Prostate gland (tissue), 2 donors: ENCODE measurements around the gene CHCHD3. TPM values are rescaled to one million over a fixed set of nuclear protein-coding genes. Genes with fewer than 3 reads are reported as not detected.

ENCODE experiments used
- DNase-seq: peaks from one replicate; pipeline ENCODE4 v3.0.0-alpha.2; 2019; ENCODE audit warnings: low spot score
- H3K27ac ChIP-seq, 2 donors: fragments of 200-600 bp; sonication (generic); 2 replicates each; pipeline ENCODE4 v1.5.1; 2017 to 2019
- H3K27me3 ChIP-seq: fragments of 200-600 bp; sonication (generic); replicated peaks from 2 replicates; pipeline ENCODE4 v1.5.1; 2019; ENCODE audit not compliant: insufficient read depth
- H3K36me3 ChIP-seq, 2 donors: fragments of 200-600 bp; sonication (generic); 1 replicate in 1 of 2; 2 replicates in 1 of 2; pipeline versions ENCODE4 v1.5.1 to v1.8.1; 2017 to 2019
- H3K4me1 ChIP-seq: fragments of 200-600 bp; sonication (generic); replicated peaks from 2 replicates; pipeline ENCODE4 v1.5.1; 2019
- H3K4me3 ChIP-seq, 2 donors: fragments of 200-600 bp; sonication (generic); 2 replicates each; pipeline ENCODE4 v1.5.1; 2017 to 2019
- H3K9me3 ChIP-seq: fragments of 200-600 bp; sonication (generic); 2 replicates; pipeline ENCODE4 v1.5.1; 2017
- CTCF ChIP-seq, 4 experiments: fragments of 200-600 bp in 2 of 4; fragments of 450-650 bp in 2 of 4; sonication (generic) in 2 of 4; IDR thresholded peaks; 1 replicate in 3 of 4; 2 replicates in 1 of 4; pipeline ENCODE4 v1.5.1; 2016 to 2019; ENCODE audit warnings: antibody characterized with exemption in 4 of 4, mild to moderate bottlenecking in 2 of 4, moderate library complexity in 2 of 4
- POLR2A ChIP-seq: fragments of 450-650 bp; IDR thresholded peaks from one replicate; pipeline ENCODE4 v1.6.1; 2016; ENCODE audit warnings: antibody characterized with exemption, mild to moderate bottlenecking
- POLR2AphosphoS5 ChIP-seq: sonication (generic); formaldehyde crosslinking; IDR thresholded peaks from one replicate; pipeline ENCODE4 v1.6.1; 2017; ENCODE audit warnings: antibody characterized with exemption
- WGBS: methylation state at CpG from one replicate; pipeline ENCODE4 v1.1.5; 2018; 5-methylcytosine and 5-hydroxymethylcytosine counted together
- intact Hi-C: fragments of 100-400 bp; cut with DNase I; formaldehyde crosslinking; loops from one replicate; pipeline ENCODE4 v1.14.2; 2022
- total RNA-seq, 2 donors: library from RNA; depleted of rRNA; stranded (reverse); fragments of >200 nt; gene quantifications; one replicate each; pipeline ENCODE4 v1.1.0, GENCODE V29; 2016

Gene CHCHD3
- total RNA-seq, 2 donors from 2014 or later, result 33.2 to 40.9 TPM

DNA sequence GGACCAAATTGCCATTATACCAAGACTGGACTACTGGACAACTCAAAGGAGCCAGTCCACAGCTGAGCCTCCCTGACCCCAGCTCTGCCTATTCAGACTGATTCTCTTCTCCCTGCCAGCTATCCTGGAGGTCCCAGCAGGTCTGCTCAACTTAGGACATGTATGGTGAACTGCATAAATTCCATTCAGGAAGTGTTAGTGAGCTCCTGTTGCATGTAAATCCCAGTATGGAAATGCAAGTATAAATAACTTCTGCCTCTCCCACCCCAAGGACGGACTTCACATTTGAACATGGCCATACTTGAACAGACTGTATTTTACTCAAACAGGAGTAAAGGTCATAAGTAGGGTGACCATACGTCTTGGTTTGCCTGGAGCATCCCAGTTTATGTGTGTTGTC is 128.4 kb downstream of the CHCHD3 start:
- intact Hi-C loops, result no loop called here
- WGBS, result 95% methylated on average over 2 of the region's 2 CpGs
- TF ChIP-seq CTCF (IDR thresholded peaks at IDR 0.05) (no peak), POLR2A (no peak), POLR2AphosphoS5 (no peak)
- Histone ChIP-seq H3K27ac (no peak overlapping the region), H3K9me3 (no peaks in the 10 kb centered on the region), H3K27me3 (no peaks in the 10 kb centered on the region), H3K4me1 (no peaks in the 10 kb centered on the region), H3K4me3 (no peak overlapping the region), H3K36me3 (no peaks in the 10 kb centered on the region)
- DNase-seq, result no peak

DNA sequence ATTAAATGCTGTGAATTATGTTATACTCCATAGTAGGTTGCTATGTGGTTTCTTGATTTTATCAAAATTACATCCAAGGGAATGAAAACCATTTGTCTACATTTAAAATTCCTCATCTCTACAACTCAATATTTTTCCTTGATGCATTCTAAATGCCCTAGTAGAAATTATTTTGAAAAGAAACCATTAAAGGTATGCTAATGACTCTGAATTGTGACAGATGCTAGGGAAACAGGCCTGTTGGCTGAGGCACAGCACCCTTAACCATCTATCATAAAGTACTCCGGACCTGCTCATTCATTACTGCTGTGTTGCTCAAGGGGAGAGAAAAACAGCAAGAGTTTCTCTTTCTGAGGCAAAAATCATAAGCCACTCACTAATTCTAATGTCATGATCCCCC is 131.2 kb downstream of the CHCHD3 start:
- TF ChIP-seq POLR2A (no peak), CTCF (IDR thresholded peaks at IDR 0.05) (no peak), POLR2AphosphoS5 (no peak)
- intact Hi-C loops, result no loop called here
- H3K36me3 ChIP-seq, result no peaks in the 10 kb centered on the region
- no peak overlapping the region for H3K27ac ChIP-seq
- no peak for DNase-seq
- WGBS, result 96% methylated on average over 1 of the region's 1 CpG
- no peaks in the 10 kb centered on the region for H3K9me3 ChIP-seq
- H3K4me3 ChIP-seq, result no peak overlapping the region
- H3K4me1 ChIP-seq, result no peaks in the 10 kb centered on the region
- H3K27me3 ChIP-seq, result no peaks in the 10 kb centered on the region

DNA sequence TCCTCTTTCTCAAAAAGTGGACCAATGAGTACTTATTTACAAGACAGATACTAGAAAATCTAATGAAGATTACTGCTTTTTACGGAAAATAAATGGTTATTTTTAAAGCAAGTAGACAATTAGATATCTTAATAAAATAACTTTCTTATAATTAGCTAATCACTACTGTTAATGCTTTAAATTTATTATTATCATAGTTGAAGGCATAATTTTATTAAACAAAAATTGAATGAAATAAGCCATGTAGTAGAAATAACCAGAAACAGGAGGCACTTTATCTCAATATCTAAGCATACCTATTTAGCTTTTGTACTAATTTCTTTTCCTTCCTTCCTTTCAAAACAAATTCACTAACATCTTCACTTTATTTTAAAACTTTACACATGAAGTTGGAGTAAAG is 134.9 kb downstream of the CHCHD3 start:
- Histone ChIP-seq H3K36me3 (no peaks in the 10 kb centered on the region), H3K4me1 (no peaks in the 10 kb centered on the region), H3K9me3 (no peaks in the 10 kb centered on the region), H3K27me3 (no peaks in the 10 kb centered on the region), H3K27ac (no peak overlapping the region), H3K4me3 (no peak overlapping the region)
- intact Hi-C loops, result no loop called here
- TF ChIP-seq CTCF (IDR thresholded peaks at IDR 0.05) (no peak), POLR2AphosphoS5 (no peak), POLR2A (no peak)
- WGBS, result 95% methylated on average over 1 of the region's 1 CpG
- DNase-seq, result no peak

- Histone ChIP-seq H3K4me3 (no peak overlapping the region), H3K27ac (no peak overlapping the region), H3K36me3 (no peaks in the 10 kb centered on the region), H3K27me3 (no peaks in the 10 kb centered on the region), H3K4me1 (no peaks in the 10 kb centered on the region), H3K9me3 (no peaks in the 10 kb centered on the region)
- intact Hi-C loops, result no loop called here
- TF ChIP-seq CTCF (IDR thresholded peaks at IDR 0.05) (no peak), POLR2AphosphoS5 (no peak), POLR2A (no peak)
- no peak for DNase-seq
- 56% methylated on average over 3 of the region's 3 CpGs for WGBS
Observed at GRCh38 chr7:132944774-132945173, 137.1 kb downstream of the CHCHD3 start.

DNA sequence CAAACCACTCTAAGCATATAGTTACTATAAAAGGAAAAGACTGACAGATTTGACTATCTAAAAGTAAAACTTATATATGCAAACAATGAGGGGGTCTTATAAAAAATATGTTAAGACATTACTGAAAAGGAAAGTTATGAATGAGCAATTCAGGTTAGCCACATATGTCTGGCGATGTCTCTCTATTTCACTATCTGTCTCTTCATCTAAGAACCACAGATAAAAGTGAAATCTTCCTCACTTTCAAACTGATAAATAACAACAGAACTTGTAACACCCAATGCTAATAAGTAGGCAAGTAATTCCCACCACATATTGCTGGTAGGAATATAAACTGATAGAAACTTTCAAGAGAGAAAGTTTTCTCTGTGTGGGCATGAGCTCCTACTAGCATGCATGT is 138.2 kb downstream of the CHCHD3 start:
- Histone ChIP-seq H3K9me3 (no peaks in the 10 kb centered on the region), H3K27me3 (no peaks in the 10 kb centered on the region), H3K4me3 (no peak overlapping the region), H3K27ac (no peak overlapping the region), H3K4me1 (no peaks in the 10 kb centered on the region), H3K36me3 (no peaks in the 10 kb centered on the region)
- intact Hi-C loops, result no loop called here
- 98% methylated on average over 1 of the region's 1 CpG for WGBS
- no peak for DNase-seq
- TF ChIP-seq CTCF (IDR thresholded peaks at IDR 0.05), result no peak
- TF ChIP-seq POLR2AphosphoS5, result no peak
- no peak for TF ChIP-seq POLR2A
